C4-2B (cell line): ENCODE measurements around the gene ASIP.

Experiments
- H3K27ac ChIP-seq: fragments of 450-650 bp; 2 replicates; pipeline ENCODE4 v1.5.1; 2017
- ZFX ChIP-seq: fragments of 450-650 bp; IDR thresholded peaks from 2 replicates; pipeline ENCODE4 v1.6.1; 2017
- TF ChIP-seq, protein P1 (sequence below): fragments of 450-650 bp; conservative IDR thresholded peaks from 2 replicates; pipeline ENCODE4 v1.5.1; 2017; ENCODE audit warnings: mild to moderate bottlenecking

ASIP gene

DNA sequence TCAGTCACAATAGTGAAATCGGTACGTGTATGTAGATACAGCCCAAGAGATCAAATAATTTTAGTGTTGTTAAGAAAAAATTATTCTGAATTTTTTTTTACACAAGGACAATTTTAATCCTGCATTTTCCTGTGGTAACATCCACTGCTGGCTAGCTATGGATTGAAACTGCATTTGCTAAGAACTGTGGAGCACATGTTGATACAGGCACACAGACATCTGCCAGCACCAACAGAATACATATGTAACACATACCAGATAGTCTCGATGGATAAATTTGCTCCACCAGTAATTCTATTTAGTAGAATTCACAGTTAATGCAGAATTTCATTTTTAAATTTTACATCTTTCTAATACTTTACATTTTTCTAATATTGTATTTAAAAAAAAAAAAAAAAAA, 2.2 kb downstream of the ASIP start:
- no peak for TF ChIP-seq ZFX
- TF ChIP-seq, protein P1, sequence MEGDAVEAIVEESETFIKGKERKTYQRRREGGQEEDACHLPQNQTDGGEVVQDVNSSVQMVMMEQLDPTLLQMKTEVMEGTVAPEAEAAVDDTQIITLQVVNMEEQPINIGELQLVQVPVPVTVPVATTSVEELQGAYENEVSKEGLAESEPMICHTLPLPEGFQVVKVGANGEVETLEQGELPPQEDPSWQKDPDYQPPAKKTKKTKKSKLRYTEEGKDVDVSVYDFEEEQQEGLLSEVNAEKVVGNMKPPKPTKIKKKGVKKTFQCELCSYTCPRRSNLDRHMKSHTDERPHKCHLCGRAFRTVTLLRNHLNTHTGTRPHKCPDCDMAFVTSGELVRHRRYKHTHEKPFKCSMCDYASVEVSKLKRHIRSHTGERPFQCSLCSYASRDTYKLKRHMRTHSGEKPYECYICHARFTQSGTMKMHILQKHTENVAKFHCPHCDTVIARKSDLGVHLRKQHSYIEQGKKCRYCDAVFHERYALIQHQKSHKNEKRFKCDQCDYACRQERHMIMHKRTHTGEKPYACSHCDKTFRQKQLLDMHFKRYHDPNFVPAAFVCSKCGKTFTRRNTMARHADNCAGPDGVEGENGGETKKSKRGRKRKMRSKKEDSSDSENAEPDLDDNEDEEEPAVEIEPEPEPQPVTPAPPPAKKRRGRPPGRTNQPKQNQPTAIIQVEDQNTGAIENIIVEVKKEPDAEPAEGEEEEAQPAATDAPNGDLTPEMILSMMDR: no peak
- no peak overlapping the region for H3K27ac ChIP-seq

DNA sequence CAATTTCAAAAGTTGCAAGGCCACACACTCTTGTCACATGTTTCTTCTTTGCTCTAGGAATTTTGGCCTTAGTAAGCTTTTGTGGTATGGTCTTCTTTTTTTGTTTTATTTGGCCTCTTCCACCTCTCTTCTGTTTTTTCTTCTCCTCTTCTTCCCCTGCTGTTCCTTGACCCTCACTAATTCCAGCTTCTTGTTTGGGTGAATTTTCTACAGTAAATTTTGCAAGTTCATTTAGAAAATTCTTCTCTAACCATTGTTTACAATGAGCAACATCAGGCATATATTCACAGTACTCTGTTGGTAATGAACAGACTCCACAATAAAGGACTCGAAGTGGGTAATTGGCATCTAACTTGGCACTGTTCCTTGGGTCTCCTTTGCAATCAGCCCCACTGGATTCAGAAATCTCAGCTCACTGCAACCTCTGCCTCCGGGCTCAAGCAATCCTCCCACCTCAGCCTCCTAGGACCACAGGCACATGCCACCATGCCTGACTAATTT, 5.0 kb downstream of the ASIP start:
- H3K27ac ChIP-seq: no peak overlapping the region
- TF ChIP-seq ZFX: no peak
- TF ChIP-seq, protein P1: no peak

DNA sequence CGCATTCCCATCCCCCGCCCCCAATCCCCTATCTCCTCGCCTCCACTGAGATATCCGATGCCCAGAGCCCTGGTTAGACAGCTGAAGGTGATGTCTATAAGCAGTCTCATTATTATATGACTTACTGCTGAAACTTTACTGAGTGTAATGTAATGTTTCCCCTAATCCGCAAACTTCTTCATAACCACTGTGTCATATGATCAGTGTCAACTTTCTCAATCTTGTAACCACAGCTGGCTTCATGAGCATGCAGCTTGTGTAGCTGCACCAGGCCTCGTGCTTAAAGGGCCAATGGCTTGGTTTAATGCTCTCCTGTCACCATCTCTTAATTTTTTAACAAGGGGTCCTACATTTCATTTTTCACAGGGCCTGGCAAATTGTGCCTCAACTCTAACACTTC, 8.1 kb downstream of the ASIP start:
- no peak for TF ChIP-seq ZFX
- TF ChIP-seq, protein P1: no peak
- no peak overlapping the region for H3K27ac ChIP-seq

DNA sequence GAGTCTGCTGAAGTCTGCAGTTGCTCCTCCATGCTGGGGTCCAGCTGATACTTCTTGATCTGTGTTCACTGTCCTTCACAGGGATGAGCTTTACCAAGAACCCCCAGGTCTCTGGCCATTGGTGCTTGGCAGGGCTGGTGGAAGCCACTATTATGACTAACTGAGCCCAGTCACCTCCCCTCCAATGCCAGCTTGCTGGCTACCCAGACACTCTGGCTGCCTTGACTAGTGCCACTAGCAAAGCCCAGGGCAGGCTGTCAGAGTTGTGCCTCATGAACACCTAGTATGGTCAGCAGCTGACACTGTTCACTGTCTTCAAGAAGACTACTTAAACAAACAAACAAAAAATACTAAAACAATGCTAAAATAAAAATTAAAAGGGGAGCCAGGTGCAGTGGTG, 8.8 kb downstream of the ASIP start:
- no peak overlapping the region for H3K27ac ChIP-seq

DNA sequence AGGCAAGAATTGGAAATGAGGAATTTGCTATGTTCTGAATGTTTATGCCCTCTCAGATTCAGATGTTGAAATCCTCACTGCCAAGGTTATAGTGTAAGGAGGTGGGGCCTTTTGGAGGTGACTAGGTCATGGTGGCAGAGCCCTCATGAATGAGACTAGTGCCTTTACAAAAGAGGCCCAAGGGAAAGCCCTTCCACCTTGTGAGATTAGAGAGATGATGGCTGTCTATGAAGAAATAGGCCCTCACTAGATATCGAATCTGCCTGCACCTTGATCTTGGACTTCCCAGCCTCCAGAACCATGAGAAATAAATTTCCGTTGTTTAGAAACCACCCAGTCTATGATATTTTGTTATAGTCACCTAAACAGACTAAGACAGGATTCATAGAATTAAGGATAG, 10.4 kb downstream of the ASIP start:
- H3K27ac ChIP-seq: no peak overlapping the region
- TF ChIP-seq, protein P1: no peak
- no peak for TF ChIP-seq ZFX

More for the DNA sequence above, 8.8 kb downstream of the ASIP start:
- TF ChIP-seq ZFX: no peak
- TF ChIP-seq, protein P1: no peak

DNA sequence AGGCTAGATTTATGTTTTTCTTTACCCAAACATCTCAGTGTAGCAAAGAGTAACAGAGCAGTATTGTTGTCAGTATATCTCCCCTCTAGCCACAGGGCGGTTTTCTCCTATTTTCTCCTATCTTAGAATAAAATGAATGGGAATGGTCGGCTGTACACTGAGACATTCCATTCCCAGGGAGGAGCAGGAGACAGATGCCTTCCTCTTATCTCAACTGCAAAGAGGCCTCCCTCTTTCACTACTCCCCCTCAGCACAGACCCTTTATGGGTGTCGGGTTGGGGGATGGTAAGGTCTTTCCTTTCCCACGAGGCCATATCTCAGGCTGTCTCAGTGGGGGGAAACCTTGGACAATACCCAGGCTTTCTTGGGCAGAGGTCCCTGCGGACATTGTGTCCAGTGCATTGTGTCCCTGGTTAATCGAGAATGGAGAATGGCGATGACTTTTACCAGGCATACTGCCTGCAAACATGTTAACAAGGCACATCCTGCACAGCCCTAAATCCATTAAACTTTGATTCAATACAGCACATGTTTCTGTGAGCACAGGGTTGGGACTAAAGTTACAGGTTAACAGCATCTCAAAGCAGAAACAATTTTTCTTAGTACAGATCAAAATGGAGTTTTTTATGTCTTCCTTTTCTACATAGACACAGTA, 11.3 kb downstream of the ASIP start:
- H3K27ac ChIP-seq: 0 out of 2 replicates have a peak overlapping the region, but pooled peaks have one; percentile 21

DNA sequence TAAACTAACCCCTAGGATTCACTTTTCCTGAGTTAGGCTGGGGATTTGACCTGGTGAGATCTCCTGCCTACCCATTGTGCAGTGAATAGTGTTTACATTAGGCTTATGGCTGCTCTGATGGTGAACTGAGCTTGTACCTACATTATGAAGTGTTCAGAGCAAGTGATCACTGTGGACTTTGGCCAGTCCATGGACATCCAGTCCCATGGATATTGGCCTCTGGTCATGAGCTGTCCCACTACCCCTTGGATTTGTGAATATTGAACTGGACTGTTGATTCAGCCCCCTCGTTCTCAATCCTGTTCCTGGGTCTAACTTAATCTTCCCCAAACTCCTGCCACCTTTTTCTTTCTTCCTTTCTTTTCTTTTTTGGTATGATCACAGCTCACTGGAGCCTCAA, 13.8 kb downstream of the ASIP start:
- H3K27ac ChIP-seq: no peak overlapping the region
- TF ChIP-seq ZFX: no peak
- TF ChIP-seq, protein P1: no peak

DNA sequence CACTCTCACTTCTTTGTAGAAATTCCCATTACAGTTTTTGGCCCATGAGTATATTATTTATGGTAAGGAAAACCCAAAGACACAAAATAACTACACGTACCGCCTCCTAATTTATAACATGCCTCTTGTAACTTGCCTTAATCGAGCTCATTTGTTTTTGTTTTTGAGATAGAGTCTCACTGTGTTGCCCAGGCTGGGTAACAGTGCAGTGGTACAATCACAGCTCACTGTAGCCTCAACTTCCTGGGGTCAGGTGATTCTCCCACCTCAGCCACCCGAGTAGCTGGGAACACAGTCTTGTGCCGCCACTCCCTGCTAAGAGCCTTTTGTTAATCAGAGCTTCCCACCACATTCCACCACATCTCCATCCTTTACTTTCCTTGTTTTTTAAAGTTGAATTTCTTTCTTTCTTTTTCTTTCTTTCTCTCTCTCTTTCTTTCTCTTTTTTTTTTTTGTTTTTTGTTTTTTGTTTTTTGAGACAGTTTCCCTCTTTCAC, 15.5 kb downstream of the ASIP start:
- no peak overlapping the region for H3K27ac ChIP-seq
- TF ChIP-seq, protein P1: no peak
- no peak for TF ChIP-seq ZFX
